GM12892 (cell line): ENCODE results near the gene FCRL1. TPM values are rescaled to one million over a fixed set of nuclear protein-coding genes. Genes with fewer than 3 reads are reported as not detected.

Source experiments
- DNase-seq: peaks from one replicate; pipeline ENCODE4 v3.0.0; 2011; ENCODE audit not compliant: insufficient read length
- FAIRE-seq: peaks from 2 replicates; lab custom pipeline; 2011; peaks lifted over from hg19 to GRCh38; lab: Jason Lieb, UNC
- POLR2A ChIP-seq: IDR thresholded peaks from 2 replicates; pipeline ENCODE4 v1.6.1; 2011; ENCODE audit warnings: low read depth, low read length, control low read depth
- POLR2AphosphoS5 ChIP-seq: IDR thresholded peaks from 2 replicates; pipeline ENCODE4 v1.6.1; 2011; ENCODE audit warnings: low read depth, low read length, control low read depth
- TAF1 ChIP-seq: IDR thresholded peaks from 2 replicates; pipeline ENCODE4 v1.6.1; 2011; ENCODE audit warnings: low read depth, mild to moderate bottlenecking, control low read depth, low read length, borderline replicate concordance
- polyA plus RNA-seq: library from polyadenylated mRNA; unstranded; fragments of >200 nt; gene quantifications from one replicate; pipeline ENCODE4 v1.2.1, GENCODE V29; 2012; ENCODE audit warnings: missing spikeins, inconsistent platforms; ENCODE audit not compliant: missing spikeins

Gene FCRL1
- polyA plus RNA-seq, result 0.23 TPM

GRCh38 chr1:157819896-157820295, at the start of gene FCRL1:
TSS of gene FCRL1 (minus strand) at chr1:157820120. CDS start at chr1:157820037, 83 bp downstream.
- no peak for TF ChIP-seq POLR2AphosphoS5
- no peak for TF ChIP-seq TAF1
- no peak for TF ChIP-seq POLR2A
- FAIRE-seq (no peak), DNase-seq (no peak)

GRCh38 chr1:157868654-157869053, 48.7 kb upstream of the FCRL1 start:
- FAIRE-seq (no peak), DNase-seq (no peak)
- no peak for TF ChIP-seq POLR2A

GRCh38 chr1:157862114-157863070, 42.5 kb upstream of the FCRL1 start:
- DNase-seq, result no peak
- TF ChIP-seq TAF1 (no peak), POLR2AphosphoS5 (no peak), POLR2A (no peak)
- no peak for FAIRE-seq

- FAIRE-seq, result no peak
- TF ChIP-seq TAF1, result no peak
- TF ChIP-seq POLR2AphosphoS5, result no peak
- TF ChIP-seq POLR2A, result no peak
Measured at GRCh38 chr1:157856538-157856937, 36.6 kb upstream of the FCRL1 start.

GRCh38 chr1:157852476-157852875, 32.6 kb upstream of the FCRL1 start:
- FAIRE-seq, result no peak
- TF ChIP-seq TAF1 (no peak), POLR2AphosphoS5 (no peak), POLR2A (no peak)
- no peak for DNase-seq

More at GRCh38 chr1:157856538-157856937, 36.6 kb upstream of the FCRL1 start:
- DNase-seq, result no peak

GRCh38 chr1:157849229-157849875, 29.4 kb upstream of the FCRL1 start:
- DNase-seq (no peak), FAIRE-seq (peak; percentile 81)
- TF ChIP-seq POLR2A, result no peak
- no peak for TF ChIP-seq TAF1
- TF ChIP-seq POLR2AphosphoS5, result no peak

GRCh38 chr1:157844089-157844830, 24.3 kb upstream of the FCRL1 start:
- TF ChIP-seq TAF1 (no peak), POLR2A (no peak)
- no peak for FAIRE-seq
- DNase-seq, result no peak

- DNase-seq, result no peak
- peak; percentile 56 for FAIRE-seq
- TF ChIP-seq POLR2A (no peak), POLR2AphosphoS5 (no peak), TAF1 (no peak)
Measured at GRCh38 chr1:157842939-157843338, 23.0 kb upstream of the FCRL1 start.

- TF ChIP-seq POLR2A, result no peak
- no peak for TF ChIP-seq POLR2AphosphoS5
- TF ChIP-seq TAF1, result no peak
- DNase-seq (no peak), FAIRE-seq (no peak)
Measured at GRCh38 chr1:157841708-157842107, 21.8 kb upstream of the FCRL1 start, which contains the start of gene CD5L. TSS of gene CD5L (minus strand) at chr1:157841808. CDS start at chr1:157841701, 107 bp downstream.

GRCh38 chr1:157838966-157839365, 19.0 kb upstream of the FCRL1 start:
- no peak for TF ChIP-seq TAF1
- no peak for TF ChIP-seq POLR2A
- TF ChIP-seq POLR2AphosphoS5, result no peak
- DNase-seq (no peak), FAIRE-seq (no peak)

- no peak for DNase-seq
- TF ChIP-seq POLR2AphosphoS5 (no peak), POLR2A (no peak), TAF1 (no peak)
- FAIRE-seq, result no peak
Measured at GRCh38 chr1:157834430-157834829, 14.5 kb upstream of the FCRL1 start.
